ENCODE measurements around the gene NEU4.
"Not testable (repeated sequence)": the region's sequence is repeated elsewhere in the genome, so short reads cannot be mapped to it uniquely, and the experiment has no call there.

NEU4 gene

GRCh38 chr2:241808721-241809382 lies at the start of gene NEU4:
TSS of gene NEU4 (plus strand) at chr2:241809193. CDS start at chr2:241814485, 5,292 bp downstream.
- Histone ChIP-seq H3K36me3 (ENCODE audit: control insufficient read depth, insufficient read depth, low read length) (no peaks in the 10 kb centered on the region), H3K4me1 (ENCODE audit: control insufficient read depth, insufficient read depth, low read length) (peaks cover 11% of the 10 kb centered on the region), H3K4me3 (ENCODE audit: low read length) (no peak within 1 kb of the TSS; the same call in 1 of the 2 replicates), H3K27me3 (ENCODE audit: control insufficient read depth, insufficient read depth, low read length) (peaks cover 9% of the 10 kb centered on the region; the same call in 1 of the 2 replicates), H3K9me3 (ENCODE audit: control insufficient read depth, insufficient read depth, low read length) (no peaks in the 10 kb centered on the region), H3K27ac (ENCODE audit: low read length) (no peak within 1 kb of the TSS)
- no CpG with 5 or more reads among the region's 31 CpGs for whole genome bisulfite sequencing (ENCODE audit: insufficient coverage, insufficient read length)
- DNase-seq (ENCODE audit: low read depth, low spot score), result no peak

GRCh38 chr2:241759893-241760292 lies 49.1 kb upstream of the NEU4 start:
- no CpG with 5 or more reads among the region's 16 CpGs for WGBS (ENCODE audit: insufficient coverage, insufficient read length)
- not testable (repeated sequence) for H3K9me3 ChIP-seq (ENCODE audit: control insufficient read depth, insufficient read depth, low read length); H3K36me3 ChIP-seq (ENCODE audit: control insufficient read depth, insufficient read depth, low read length); H3K27me3 ChIP-seq (ENCODE audit: control insufficient read depth, insufficient read depth, low read length); H3K4me1 ChIP-seq (ENCODE audit: control insufficient read depth, insufficient read depth, low read length); DNase-seq (ENCODE audit: low read depth, low spot score); H3K4me3 ChIP-seq (ENCODE audit: low read length); H3K27ac ChIP-seq (ENCODE audit: low read length)

GRCh38 chr2:241760301-241760771 lies 48.7 kb upstream of the NEU4 start:
- H3K36me3 ChIP-seq (ENCODE audit: control insufficient read depth, insufficient read depth, low read length), result no peaks in the 10 kb centered on the region
- no peak for DNase-seq (ENCODE audit: low read depth, low spot score)
- no peak overlapping the region for H3K27ac ChIP-seq (ENCODE audit: low read length)
- H3K9me3 ChIP-seq (ENCODE audit: control insufficient read depth, insufficient read depth, low read length), result no peaks in the 10 kb centered on the region
- H3K27me3 ChIP-seq (ENCODE audit: control insufficient read depth, insufficient read depth, low read length), result no peaks in the 10 kb centered on the region
- no peak overlapping the region for H3K4me3 ChIP-seq (ENCODE audit: low read length)
- no peaks in the 10 kb centered on the region for H3K4me1 ChIP-seq (ENCODE audit: control insufficient read depth, insufficient read depth, low read length)
- WGBS (ENCODE audit: insufficient coverage, insufficient read length), result no CpG with 5 or more reads among the region's 17 CpGs

GRCh38 chr2:241762321-241762932 lies 46.6 kb upstream of the NEU4 start:
- Histone ChIP-seq H3K27me3 (ENCODE audit: control insufficient read depth, insufficient read depth, low read length) (no peaks in the 10 kb centered on the region), H3K4me3 (ENCODE audit: low read length) (no peak overlapping the region), H3K27ac (ENCODE audit: low read length) (no peak overlapping the region), H3K36me3 (ENCODE audit: control insufficient read depth, insufficient read depth, low read length) (no peaks in the 10 kb centered on the region), H3K4me1 (ENCODE audit: control insufficient read depth, insufficient read depth, low read length) (no peaks in the 10 kb centered on the region), H3K9me3 (ENCODE audit: control insufficient read depth, insufficient read depth, low read length) (no peaks in the 10 kb centered on the region)
- no peak for DNase-seq (ENCODE audit: low read depth, low spot score)
- WGBS (ENCODE audit: insufficient coverage, insufficient read length), result no CpG with 5 or more reads among the region's 18 CpGs

GRCh38 chr2:241762933-241763369 lies 46.0 kb upstream of the NEU4 start:
- DNase-seq (ENCODE audit: low read depth, low spot score), result no peak
- H3K27ac ChIP-seq (ENCODE audit: low read length), result no peak overlapping the region
- no peaks in the 10 kb centered on the region for H3K4me1 ChIP-seq (ENCODE audit: control insufficient read depth, insufficient read depth, low read length)
- no peaks in the 10 kb centered on the region for H3K9me3 ChIP-seq (ENCODE audit: control insufficient read depth, insufficient read depth, low read length)
- H3K36me3 ChIP-seq (ENCODE audit: control insufficient read depth, insufficient read depth, low read length), result no peaks in the 10 kb centered on the region
- H3K4me3 ChIP-seq (ENCODE audit: low read length), result no peak overlapping the region
- H3K27me3 ChIP-seq (ENCODE audit: control insufficient read depth, insufficient read depth, low read length), result no peaks in the 10 kb centered on the region
- no CpG with 5 or more reads among the region's 13 CpGs for WGBS (ENCODE audit: insufficient coverage, insufficient read length)

GRCh38 chr2:241763551-241764274 lies 45.3 kb upstream of the NEU4 start:
- WGBS (ENCODE audit: insufficient coverage, insufficient read length), result no CpG with 5 or more reads among the region's 20 CpGs
- no peak overlapping the region for H3K27ac ChIP-seq (ENCODE audit: low read length)

GRCh38 chr2:241764275-241765241 lies 44.4 kb upstream of the NEU4 start:
- no peak for DNase-seq (ENCODE audit: low read depth, low spot score)
- H3K36me3 ChIP-seq (ENCODE audit: control insufficient read depth, insufficient read depth, low read length), result no peaks in the 10 kb centered on the region
- no peak overlapping the region for H3K4me3 ChIP-seq (ENCODE audit: low read length)
- no peak overlapping the region for H3K27ac ChIP-seq (ENCODE audit: low read length)
- no peaks in the 10 kb centered on the region for H3K4me1 ChIP-seq (ENCODE audit: control insufficient read depth, insufficient read depth, low read length)
- H3K9me3 ChIP-seq (ENCODE audit: control insufficient read depth, insufficient read depth, low read length), result no peaks in the 10 kb centered on the region
- WGBS (ENCODE audit: insufficient coverage, insufficient read length), result no CpG with 5 or more reads among the region's 27 CpGs
- no peaks in the 10 kb centered on the region for H3K27me3 ChIP-seq (ENCODE audit: control insufficient read depth, insufficient read depth, low read length)

More at GRCh38 chr2:241763551-241764274, 45.3 kb upstream of the NEU4 start:
- no peak for DNase-seq (ENCODE audit: low read depth, low spot score)
- Histone ChIP-seq H3K9me3 (ENCODE audit: control insufficient read depth, insufficient read depth, low read length) (no peaks in the 10 kb centered on the region), H3K4me1 (ENCODE audit: control insufficient read depth, insufficient read depth, low read length) (no peaks in the 10 kb centered on the region), H3K4me3 (ENCODE audit: low read length) (no peak overlapping the region), H3K36me3 (ENCODE audit: control insufficient read depth, insufficient read depth, low read length) (no peaks in the 10 kb centered on the region), H3K27me3 (ENCODE audit: control insufficient read depth, insufficient read depth, low read length) (no peaks in the 10 kb centered on the region)

- no peaks in the 10 kb centered on the region for H3K9me3 ChIP-seq (ENCODE audit: control insufficient read depth, insufficient read depth, low read length)
- no peaks in the 10 kb centered on the region for H3K36me3 ChIP-seq (ENCODE audit: control insufficient read depth, insufficient read depth, low read length)
- H3K27me3 ChIP-seq (ENCODE audit: control insufficient read depth, insufficient read depth, low read length), result no peaks in the 10 kb centered on the region
- no peak overlapping the region for H3K27ac ChIP-seq (ENCODE audit: low read length)
- peaks cover 3% of the 10 kb centered on the region; the same call in 1 of the 2 replicates for H3K4me1 ChIP-seq (ENCODE audit: control insufficient read depth, insufficient read depth, low read length)
- no peak for DNase-seq (ENCODE audit: low read depth, low spot score)
- no CpG with 5 or more reads among the region's 37 CpGs for WGBS (ENCODE audit: insufficient coverage, insufficient read length)
- H3K4me3 ChIP-seq (ENCODE audit: low read length), result no peak overlapping the region
Measured at GRCh38 chr2:241767464-241768250, 41.3 kb upstream of the NEU4 start.

- WGBS (ENCODE audit: insufficient coverage, insufficient read length), result no CpG with 5 or more reads among the region's 29 CpGs
- Histone ChIP-seq H3K27me3 (ENCODE audit: control insufficient read depth, insufficient read depth, low read length) (no peaks in the 10 kb centered on the region), H3K4me1 (ENCODE audit: control insufficient read depth, insufficient read depth, low read length) (peaks cover 3% of the 10 kb centered on the region; the same call in 1 of the 2 replicates), H3K27ac (ENCODE audit: low read length) (no peak overlapping the region), H3K9me3 (ENCODE audit: control insufficient read depth, insufficient read depth, low read length) (no peaks in the 10 kb centered on the region), H3K4me3 (ENCODE audit: low read length) (no peak overlapping the region), H3K36me3 (ENCODE audit: control insufficient read depth, insufficient read depth, low read length) (no peaks in the 10 kb centered on the region)
- no peak for DNase-seq (ENCODE audit: low read depth, low spot score)
Measured at GRCh38 chr2:241768251-241768711, 40.7 kb upstream of the NEU4 start.
